GM19438 (cell line): ENCODE data around the gene ITM2A.
A peak's percentile ranks its signal among the peaks of the same experiment; 100 is the strongest.

Source experiments
- ATAC-seq: cut with Tn5 transposase; IDR thresholded peaks from one replicate; pipeline ENCODE4 v1.9.1; 2021; ENCODE audit warnings: low read depth; ENCODE audit not compliant: unreplicated experiment

Gene ITM2A

GRCh38 chrX:79366873-79367749 is at the start of gene ITM2A:
ITM2A (minus strand) TSS chrX:79367334; CDS start chrX:79367215, 119 bp downstream.
- ATAC-seq, result peak; percentile 71

GRCh38 chrX:79415056-79415455 is 47.9 kb upstream of the ITM2A start:
- no peak for ATAC-seq

- ATAC-seq, result no peak
These were observed 46.8 kb upstream of the ITM2A start for GRCh38 chrX:79413963-79414362.

- ATAC-seq, result no peak
These were observed 45.8 kb upstream of the ITM2A start for GRCh38 chrX:79412972-79413371.

- ATAC-seq, result no peak
These were observed 45.0 kb upstream of the ITM2A start for GRCh38 chrX:79412166-79412565.

GRCh38 chrX:79409657-79410056 is 42.5 kb upstream of the ITM2A start:
- ATAC-seq, result no peak

GRCh38 chrX:79408623-79409322 is 41.6 kb upstream of the ITM2A start:
- no peak for ATAC-seq

DNA sequence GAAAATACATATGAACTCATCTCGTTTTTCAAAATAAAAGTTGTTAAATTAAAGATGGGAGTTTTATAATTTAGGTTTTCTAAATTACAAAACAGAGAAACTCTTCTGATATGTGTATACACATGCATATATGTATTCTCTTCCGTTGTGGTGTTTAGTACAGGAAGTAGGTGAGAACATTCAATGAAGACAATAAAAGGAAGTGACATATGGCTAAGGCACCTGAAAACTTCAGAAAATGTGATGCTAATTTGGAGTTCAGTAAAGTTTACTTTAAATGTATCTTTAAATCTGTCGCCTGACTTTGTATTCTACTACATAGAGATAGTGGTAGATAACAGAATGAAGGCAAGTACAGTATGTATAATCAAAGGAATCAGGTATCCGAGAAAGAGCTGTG is 33.5 kb upstream of the ITM2A start:
- no peak for ATAC-seq

DNA sequence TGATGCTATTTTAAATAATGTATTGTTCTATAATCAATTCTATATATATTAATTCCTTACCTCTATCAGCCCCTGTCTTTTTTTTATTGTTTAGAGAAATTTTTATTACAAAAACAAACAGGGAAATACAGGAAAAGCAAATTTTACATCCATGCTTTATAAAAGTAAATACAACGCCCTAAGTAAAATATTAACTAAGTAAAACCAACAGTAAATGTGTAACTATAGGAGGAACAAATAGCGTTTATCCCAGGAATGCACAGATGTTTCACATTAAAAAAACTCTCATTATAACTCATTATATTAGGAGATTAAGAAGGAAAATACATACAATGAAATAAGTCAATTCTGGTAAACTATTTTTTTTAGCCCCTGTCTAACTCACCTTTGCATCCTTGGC is 8.2 kb upstream of the ITM2A start:
- ATAC-seq, result no peak

- no peak for ATAC-seq
These were observed 4.5 kb upstream of the ITM2A start for GRCh38 chrX:79371640-79372039.

- no peak for ATAC-seq
These were observed 4.0 kb upstream of the ITM2A start for GRCh38 chrX:79371101-79371500.

DNA sequence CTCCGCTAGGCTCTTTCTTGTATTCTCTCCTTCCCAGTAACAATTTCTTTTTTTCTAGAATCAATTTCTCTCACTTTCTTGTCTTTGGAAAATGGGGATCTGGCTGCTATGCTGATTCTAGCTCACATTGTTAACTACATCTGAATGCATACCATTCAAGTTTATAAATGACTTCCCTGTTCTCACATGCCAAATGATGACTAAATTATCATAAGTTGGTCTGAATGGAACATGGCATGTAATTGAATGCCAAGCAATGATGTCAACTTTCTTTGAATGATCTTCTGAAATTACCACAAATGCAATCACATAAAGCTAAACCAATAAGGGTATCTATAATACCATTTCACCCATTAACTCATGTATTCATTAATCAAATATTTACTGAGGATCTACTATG is 2.7 kb upstream of the ITM2A start:
- no peak for ATAC-seq

DNA sequence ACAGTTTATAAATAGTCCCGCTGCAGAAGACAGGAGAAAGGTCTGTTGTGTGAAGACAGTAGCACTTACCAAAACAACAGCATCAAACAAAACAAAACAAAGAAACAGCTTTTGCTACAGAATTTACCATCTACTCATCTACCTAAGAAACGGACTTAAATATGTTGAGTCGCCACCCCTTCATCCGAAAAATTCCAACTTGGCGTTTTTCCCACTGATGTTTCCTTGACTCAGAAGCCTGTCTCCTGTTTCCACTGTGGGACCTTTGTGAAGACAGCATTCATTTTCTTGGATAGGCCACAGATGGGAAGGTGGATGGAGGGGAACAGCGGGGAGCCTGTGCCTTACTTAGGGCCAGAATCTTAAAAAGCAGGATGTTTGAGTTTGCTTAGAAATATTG is 1.3 kb upstream of the ITM2A start:
- ATAC-seq, result no peak

GRCh38 chrX:79367907-79368306 is 773 bp upstream of the ITM2A start:
- ATAC-seq, result no peak

- ATAC-seq, result peak; percentile 26
These were observed 620 bp downstream of the ITM2A start for GRCh38 chrX:79366556-79366872.

DNA sequence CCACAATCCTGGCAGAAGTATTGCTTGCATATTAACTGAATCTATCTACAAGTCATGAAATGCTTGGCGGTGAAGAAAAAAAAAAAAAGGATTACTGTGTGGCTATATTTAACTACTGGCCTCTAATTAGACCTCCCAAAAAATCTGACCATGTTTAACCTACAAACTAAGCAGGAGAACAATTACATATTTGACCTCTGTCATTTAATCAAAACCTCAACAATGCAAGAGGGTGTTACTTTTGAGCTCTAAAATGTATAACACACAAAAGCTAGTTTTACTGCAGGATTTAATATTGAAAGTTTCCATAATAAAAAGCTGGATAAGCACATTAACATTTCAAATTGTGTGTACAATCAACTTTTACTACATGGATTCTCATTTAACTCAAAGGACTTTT is 1.5 kb downstream of the ITM2A start:
- no peak for ATAC-seq

GRCh38 chrX:79364306-79364705 is 2.8 kb downstream of the ITM2A start:
- ATAC-seq, result no peak

DNA sequence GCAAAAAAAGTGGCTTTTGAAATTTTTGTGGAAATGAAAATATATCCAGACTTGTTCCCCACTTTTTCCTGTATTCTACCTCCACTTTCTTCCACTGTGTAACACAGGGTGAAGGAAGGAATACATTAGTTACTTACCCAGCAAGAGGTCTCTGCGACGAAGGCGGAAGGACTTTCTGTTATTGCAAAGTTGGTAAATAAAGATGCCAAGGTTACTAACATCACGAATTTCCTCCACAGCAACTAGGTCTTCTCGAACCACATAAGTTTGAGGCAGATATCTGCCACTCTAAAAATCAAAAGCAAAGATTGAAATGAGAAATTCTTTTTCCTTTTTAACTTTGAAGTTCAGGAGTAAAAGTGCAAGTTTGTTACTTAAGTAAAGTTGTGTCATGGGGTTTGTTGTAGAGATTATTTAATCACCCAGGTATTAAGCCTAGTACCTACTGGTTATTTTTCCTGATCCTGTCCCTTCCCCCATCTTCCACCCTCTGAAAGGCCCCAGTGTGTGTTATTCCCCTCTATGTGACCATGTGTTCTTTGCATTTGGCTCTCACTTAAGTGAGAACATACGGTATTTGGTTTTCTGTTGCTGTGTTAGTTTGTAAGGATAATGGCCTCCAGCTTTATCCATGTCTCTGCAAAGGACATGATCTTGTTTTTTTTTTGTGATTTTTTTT is 5.8 kb downstream of the ITM2A start:
- no peak for ATAC-seq

DNA sequence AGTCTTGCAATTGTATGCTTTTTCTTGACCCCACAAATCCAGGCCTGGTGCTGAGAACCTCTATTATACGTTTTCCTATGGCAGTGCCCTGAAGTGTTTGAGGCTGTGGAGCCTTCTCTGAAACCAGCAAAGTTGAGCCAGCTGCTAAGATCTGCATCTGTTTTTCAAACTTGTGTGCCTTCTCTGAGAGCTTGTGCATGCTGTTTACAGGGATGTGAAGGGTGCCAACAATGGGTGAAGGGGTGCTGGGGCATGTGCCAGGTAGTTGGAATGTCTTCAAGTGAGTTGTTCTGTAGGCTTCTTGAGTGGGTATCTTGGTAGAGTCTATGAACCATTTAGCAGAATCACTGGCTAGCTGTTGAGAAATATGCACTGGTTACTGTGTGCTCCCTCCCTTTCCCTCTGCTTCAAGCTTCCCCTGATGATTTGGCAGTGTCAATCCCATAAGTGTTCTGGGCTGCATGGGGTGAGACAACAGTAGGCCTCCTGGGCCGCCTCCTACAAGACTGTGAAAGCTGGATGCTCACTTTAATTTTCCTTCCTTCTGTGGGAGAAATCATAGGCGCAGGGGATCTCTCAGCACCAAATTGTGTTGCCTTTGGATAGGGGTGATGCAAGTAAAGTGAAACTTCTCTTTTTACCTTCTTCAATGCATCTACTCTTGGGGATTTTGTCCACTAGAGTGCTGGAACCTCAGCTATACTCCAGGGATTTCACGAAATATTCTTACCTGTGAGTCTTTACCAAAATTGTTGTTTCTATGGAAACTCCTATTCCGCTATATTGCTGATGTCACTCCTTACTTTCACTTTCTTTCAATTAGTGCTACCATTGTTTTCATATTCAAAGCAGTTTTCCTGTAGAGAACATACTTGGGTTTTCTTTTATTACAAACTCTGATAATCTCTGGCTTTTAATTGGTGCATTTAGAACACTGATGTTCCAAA is 30.0 kb downstream of the ITM2A start:
- ATAC-seq, result no peak

DNA sequence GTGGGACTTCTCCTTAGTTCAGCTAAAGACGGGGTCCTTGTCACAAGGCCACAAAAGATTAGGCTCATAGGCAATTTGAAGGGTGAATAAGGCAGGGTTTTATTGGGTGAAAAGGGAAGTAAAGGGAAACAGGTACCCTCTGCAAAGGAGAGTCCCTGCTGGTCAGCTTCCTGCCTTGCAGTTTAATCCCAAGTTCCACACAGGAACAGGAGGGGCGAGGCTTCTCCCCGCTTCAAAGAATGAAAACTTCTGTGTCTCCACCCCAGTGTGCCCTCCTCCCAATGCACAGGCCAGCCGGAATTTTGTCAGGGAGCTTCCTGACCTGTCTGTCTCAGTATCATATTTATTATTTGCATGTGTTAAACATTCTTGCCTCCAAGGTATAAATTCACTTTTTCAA is 37.1 kb downstream of the ITM2A start:
- ATAC-seq, result no peak
